H9 (cell line): ENCODE measurements around the gene MYOF. TPM values are rescaled to one million over a fixed set of nuclear protein-coding genes. Genes with fewer than 3 reads are reported as not detected.

Experiments used
- DNase-seq: peaks from one replicate; pipeline ENCODE4 v3.0.0-alpha.2; 2017
- H2AFZ ChIP-seq: one replicate; pipeline ENCODE4 v1.6.1; 2013; ENCODE audit warnings: mild to moderate bottlenecking, low read length, control low read depth, moderate library complexity
- H2AK5ac ChIP-seq: 2 replicates; pipeline ENCODE4 v1.6.1; 2013; ENCODE audit warnings: low read length, control low read depth, mixed read lengths; ENCODE audit not compliant: insufficient read length
- H2BK120ac ChIP-seq: one replicate; pipeline ENCODE4 v1.6.1; 2013; ENCODE audit warnings: low read depth, mild to moderate bottlenecking, low read length, control low read depth, inconsistent platforms; ENCODE audit not compliant: poor library complexity, severe bottlenecking
- H2BK12ac ChIP-seq: 2 replicates; pipeline ENCODE4 v1.6.1; 2013; ENCODE audit warnings: low read length, control low read depth, mixed read lengths, low read depth; ENCODE audit not compliant: insufficient read length
- H2BK15ac ChIP-seq: 2 replicates; pipeline ENCODE4 v1.6.1; 2013; ENCODE audit warnings: low read depth, low read length, control low read depth
- H2BK20ac ChIP-seq: one replicate; pipeline ENCODE4 v1.6.1; 2013; ENCODE audit warnings: low read depth, mild to moderate bottlenecking, low read length, control low read depth, inconsistent platforms; ENCODE audit not compliant: poor library complexity, severe bottlenecking
- H2BK5ac ChIP-seq: 2 replicates; pipeline ENCODE4 v1.6.1; 2013; ENCODE audit warnings: low read length, control low read depth, mixed read lengths; ENCODE audit not compliant: insufficient read length
- H3K14ac ChIP-seq: 2 replicates; pipeline ENCODE4 v1.6.1; 2013; ENCODE audit warnings: low read length, control low read depth; ENCODE audit not compliant: insufficient read depth
- H3K18ac ChIP-seq: 2 replicates; pipeline ENCODE4 v1.6.1; 2013; ENCODE audit warnings: low read depth, mild to moderate bottlenecking, mixed read lengths, low read length, control low read depth; ENCODE audit not compliant: insufficient read length
- H3K23ac ChIP-seq: 2 replicates; pipeline ENCODE4 v1.6.1; 2013; ENCODE audit warnings: low read length, control low read depth, mixed read lengths, low read depth; ENCODE audit not compliant: insufficient read length
- H3K23me2 ChIP-seq: 2 replicates; pipeline ENCODE4 v1.6.1; 2013; ENCODE audit warnings: low read depth, mild to moderate bottlenecking, mixed read lengths, low read length, control low read depth; ENCODE audit not compliant: insufficient read length, poor library complexity, severe bottlenecking
- H3K27ac ChIP-seq: 2 replicates; pipeline ENCODE4 v1.5.1; 2013; ENCODE audit warnings: low read length, control low read depth, mixed read lengths, low read depth; ENCODE audit not compliant: insufficient read length
- H3K27me3 ChIP-seq: 2 replicates; pipeline ENCODE4 v1.6.1; 2013; ENCODE audit warnings: low read length, control low read depth, inconsistent platforms; ENCODE audit not compliant: insufficient read depth
- H3K4ac ChIP-seq: 2 replicates; pipeline ENCODE4 v1.6.1; 2013; ENCODE audit warnings: low read depth, mild to moderate bottlenecking, control low read depth, inconsistent platforms, low read length, moderate library complexity
- H3K4me1 ChIP-seq: 2 replicates; pipeline ENCODE4 v1.6.1; 2013; ENCODE audit warnings: low read length, control low read depth, inconsistent platforms; ENCODE audit not compliant: insufficient read depth
- H3K4me2 ChIP-seq: 2 replicates; pipeline ENCODE4 v1.6.1; 2013; ENCODE audit warnings: low read length, control low read depth, mixed read lengths; ENCODE audit not compliant: insufficient read length, insufficient read depth
- H3K56ac ChIP-seq: 2 replicates; pipeline ENCODE4 v1.6.1; 2013; ENCODE audit warnings: low read depth, mild to moderate bottlenecking, mixed read lengths, low read length, control low read depth; ENCODE audit not compliant: insufficient read length
- H3K79me1 ChIP-seq: 2 replicates; pipeline ENCODE4 v1.6.1; 2013; ENCODE audit warnings: low read depth, mild to moderate bottlenecking, moderate library complexity, low read length, control low read depth, inconsistent platforms; ENCODE audit not compliant: insufficient read depth, poor library complexity, severe bottlenecking
- H3K79me2 ChIP-seq: 2 replicates; pipeline ENCODE4 v1.6.1; 2013; ENCODE audit warnings: low read length, control low read depth, inconsistent platforms; ENCODE audit not compliant: insufficient read depth
- H3K9ac ChIP-seq: 2 replicates; pipeline ENCODE4 v1.6.1; 2013; ENCODE audit warnings: low read length, control low read depth, mixed read lengths; ENCODE audit not compliant: insufficient read length; ENCODE audit errors: extremely low read depth
- H3K9me3 ChIP-seq: one replicate; pipeline ENCODE4 v1.6.1; 2013; ENCODE audit warnings: low read depth, low read length, inconsistent platforms; ENCODE audit not compliant: control insufficient read depth
- H3T11ph ChIP-seq: one replicate; pipeline ENCODE4 v1.6.1; 2013; ENCODE audit warnings: mild to moderate bottlenecking, low read length, control low read depth, inconsistent platforms
- H4K20me1 ChIP-seq: one replicate; pipeline ENCODE4 v1.6.1; 2013; ENCODE audit not compliant: control insufficient read depth, insufficient read length, insufficient read depth
- H4K5ac ChIP-seq: 2 replicates; pipeline ENCODE4 v1.6.1; 2013; ENCODE audit warnings: low read depth, mild to moderate bottlenecking, mixed read lengths, low read length, control low read depth; ENCODE audit not compliant: insufficient read length
- H4K8ac ChIP-seq: replicated peaks from 2 replicates; pipeline ENCODE4 v1.6.1; 2013; ENCODE audit warnings: low read length, control low read depth, mixed read lengths, low read depth; ENCODE audit not compliant: insufficient read length
- H4K91ac ChIP-seq: 2 replicates; pipeline ENCODE4 v1.6.1; 2013; ENCODE audit warnings: low read depth, mild to moderate bottlenecking, moderate library complexity, mixed read lengths, low read length, control low read depth; ENCODE audit not compliant: insufficient read length
- H3K27ac Mint-ChIP-seq, 3 experiments: 2 replicates in 2 of 3; 3 replicates in 1 of 3; pipeline ENCODE4 v1.8.0; 2020 to 2021; ENCODE audit warnings: mixed read lengths in 3 of 3, mild to moderate bottlenecking in 1 of 3, moderate library complexity in 1 of 3
- H3K27me3 Mint-ChIP-seq: 2 replicates; pipeline ENCODE4 v1.8.0; 2021; ENCODE audit warnings: low read depth, mild to moderate bottlenecking, moderate library complexity, mixed read lengths
- H3K36me3 Mint-ChIP-seq, 3 experiments: 2 replicates in 2 of 3; 3 replicates in 1 of 3; pipeline ENCODE4 v1.8.0; 2020 to 2021; ENCODE audit warnings: low read depth in 3 of 3, mixed read lengths in 3 of 3; ENCODE audit not compliant: insufficient read depth in 1 of 3
- H3K4me1 Mint-ChIP-seq, 2 experiments: 2 replicates each; pipeline ENCODE4 v1.8.0; 2020; ENCODE audit warnings: mixed read lengths in 2 of 2
- H3K4me3 Mint-ChIP-seq, 2 experiments: 2 replicates in 1 of 2; 3 replicates in 1 of 2; pipeline ENCODE4 v1.8.0; 2020 to 2021; ENCODE audit warnings: mild to moderate bottlenecking in 2 of 2, mixed read lengths in 2 of 2, moderate library complexity in 1 of 2
- H3K9me3 Mint-ChIP-seq, 2 experiments: 2 replicates in 1 of 2; 3 replicates in 1 of 2; pipeline ENCODE4 v1.8.0; 2020; ENCODE audit warnings: mild to moderate bottlenecking in 2 of 2, mixed read lengths in 2 of 2, moderate library complexity in 1 of 2
- CTCF ChIP-seq: fragments of 200-600 bp; sonication (generic); conservative IDR thresholded peaks from 3 replicates; pipeline ENCODE4 v1.8.0; 2021; ENCODE audit warnings: antibody characterized with exemption, mild to moderate bottlenecking
- WGBS: extraction: QIAGEN DNeasy Blood & Tissue Kit; methylation state at CpG from one replicate; pipeline ENCODE4 v1.1.7; 2013; ENCODE audit warnings: missing lambda C conversion rate, low lambda C conversion rate, mixed read lengths; ENCODE audit not compliant: insufficient read length; ENCODE audit errors: extremely low coverage; 5-methylcytosine and 5-hydroxymethylcytosine counted together
- total RNA-seq: library from RNA; stranded (reverse); gene quantifications from 2 replicates; pipeline ENCODE4 v1.2.1, GENCODE V29; 2021

MYOF gene
- total RNA-seq, 1 experiment from 2014 or later: 2.8 TPM

GRCh38 chr10:93293999-93294398 is 188.1 kb downstream of the MYOF start:
- WGBS: no CpG with 5 or more reads among the region's 2 CpGs
- no peak overlapping the region for H2AFZ ChIP-seq
- H2BK12ac ChIP-seq: no peak overlapping the region
- no peak overlapping the region for H2BK120ac ChIP-seq
- peaks cover 0 to 4% (median 3%) of the 10 kb centered on the region in 3 experiments; a peak in 3 of 7 replicates for H3K36me3 Mint-ChIP-seq
- H3K18ac ChIP-seq: no peak overlapping the region
- H4K20me1 ChIP-seq: peaks cover 2% of the 10 kb centered on the region
- no peak overlapping the region for H3K4ac ChIP-seq
- no peak overlapping the region for H2BK20ac ChIP-seq
- H3K9ac ChIP-seq: no peak overlapping the region
- no peak overlapping the region for H4K91ac ChIP-seq
- H2BK5ac ChIP-seq: no peak overlapping the region
- no peak overlapping the region for H3K4me3 Mint-ChIP-seq
- no peak overlapping the region for H3K14ac ChIP-seq
- TF ChIP-seq CTCF: no peak
- H2BK15ac ChIP-seq: no peak overlapping the region
- H3K9me3 Mint-ChIP-seq: no peaks in the 10 kb centered on the region; a peak in 2 of 5 replicates
- no peaks in the 10 kb centered on the region for H3K9me3 ChIP-seq
- H4K8ac ChIP-seq: no peak overlapping the region
- no peak overlapping the region for H3K4me2 ChIP-seq
- peaks cover 3% of the 10 kb centered on the region for H3K4me1 ChIP-seq
- no peaks in the 10 kb centered on the region for H3K23me2 ChIP-seq
- no peak overlapping the region for H3K27ac ChIP-seq
- no peaks in the 10 kb centered on the region for H3K27me3 ChIP-seq
- no peaks in the 10 kb centered on the region for H3K27me3 Mint-ChIP-seq
- peaks cover 2 to 18% of the 10 kb centered on the region in 2 experiments for H3K4me1 Mint-ChIP-seq
- no peak overlapping the region for H3K23ac ChIP-seq
- no peak for DNase-seq
- H4K5ac ChIP-seq: no peak overlapping the region
- no peaks in the 10 kb centered on the region for H3K79me2 ChIP-seq
- H3K79me1 ChIP-seq: no peaks in the 10 kb centered on the region
- no peak overlapping the region for H3K56ac ChIP-seq
- H3K27ac Mint-ChIP-seq: peak overlapping the region in 1 of 3 experiments; percentile 69; a peak in 1 of 7 replicates
- H3T11ph ChIP-seq: no peak overlapping the region
- H2AK5ac ChIP-seq: no peak overlapping the region
